ENCODE measurements around the gene SGF29. TPM values are rescaled to one million over a fixed set of nuclear protein-coding genes. Genes with fewer than 3 reads are reported as not detected.

SGF29 gene
- total and polyA plus RNA-seq, 2 experiments from 2014 or later: 10.0 to 17.6 TPM

- TF ChIP-seq CTCF (conservative IDR thresholded peaks at IDR 0.05; ENCODE audit: low read depth in 2 of 2) (no peak), REST (IDR thresholded peaks at IDR 0.05; ENCODE audit: unreplicated experiment) (no peak), ZNF114 (CRISPR knock-in tag; IDR thresholded peaks at IDR 0.05) (no peak), NANOG (IDR thresholded peaks at IDR 0.05; ENCODE audit: borderline replicate concordance) (no peak), CREB1 (CRISPR knock-in tag; IDR thresholded peaks at IDR 0.05; ENCODE audit: low read depth) (no peak), JUNB (IDR thresholded peaks at IDR 0.05; ENCODE audit: unreplicated experiment) (no peak), ZNF331 (CRISPR knock-in tag; IDR thresholded peaks at IDR 0.05; ENCODE audit: low read depth) (no peak), ETS1 (IDR thresholded peaks at IDR 0.05) (no peak), EZH2 (IDR thresholded peaks at IDR 0.05; ENCODE audit: low read depth, unreplicated experiment) (no peak)
These were observed 8.0 kb downstream of the SGF29 start (continued) for GRCh38 chr16:28561557-28562187.

- Histone ChIP-seq H2AFZ (no peak overlapping the region), H3K27ac (ENCODE audit: low read depth) (no peak overlapping the region), H3K79me2 (replicated peaks; ENCODE audit: insufficient read depth) (0 out of 2 replicates have a peak, but pooled peaks cover 3% of the 10 kb centered on the region), H3F3A (replicated peaks; ENCODE audit: low read depth) (no peaks in the 10 kb centered on the region), H3K9me2 (ENCODE audit: insufficient read depth) (no peaks in the 10 kb centered on the region), H3K4me2 (no peak overlapping the region), H3K4me1 (ENCODE audit: insufficient read depth) (no peaks in the 10 kb centered on the region), H4K20me1 (replicated peaks; ENCODE audit: insufficient read depth) (no peaks in the 10 kb centered on the region), H3K4me3 (no peak overlapping the region), H3K36me3 (ENCODE audit: insufficient read depth) (peaks cover 3% of the 10 kb centered on the region; the same call in 1 of the 2 replicates), H3K27me3 (ENCODE audit: insufficient read depth) (no peaks in the 10 kb centered on the region)
- no peak for DNase-seq (ENCODE audit: low spot score)
- no peak overlapping the region for H3K4me3 Mint-ChIP-seq
- no peak overlapping the region for H3K27ac Mint-ChIP-seq
- H3K36me3 Mint-ChIP-seq (ENCODE audit: low read depth): peaks cover 34% of the 10 kb centered on the region
- TF ChIP-seq EZH2 (IDR thresholded peaks at IDR 0.05; ENCODE audit: low read depth, unreplicated experiment): no peak
- H3K9me3 Mint-ChIP-seq: peaks cover 17% of the 10 kb centered on the region
- no peaks in the 10 kb centered on the region for H3K4me1 Mint-ChIP-seq
- no peaks in the 10 kb centered on the region for H3K27me3 Mint-ChIP-seq (ENCODE audit: insufficient read depth, low read depth, poor library complexity)
- ATAC-seq: no peak
These were observed 8.5 kb downstream of the SGF29 start for GRCh38 chr16:28562199-28562598.

All from GM23338 (cell line).